ENCODE measurements around the gene SNX7. TPM values are rescaled to one million over a fixed set of nuclear protein-coding genes. Genes with fewer than 3 reads are reported as not detected.

Gene SNX7, protein sequence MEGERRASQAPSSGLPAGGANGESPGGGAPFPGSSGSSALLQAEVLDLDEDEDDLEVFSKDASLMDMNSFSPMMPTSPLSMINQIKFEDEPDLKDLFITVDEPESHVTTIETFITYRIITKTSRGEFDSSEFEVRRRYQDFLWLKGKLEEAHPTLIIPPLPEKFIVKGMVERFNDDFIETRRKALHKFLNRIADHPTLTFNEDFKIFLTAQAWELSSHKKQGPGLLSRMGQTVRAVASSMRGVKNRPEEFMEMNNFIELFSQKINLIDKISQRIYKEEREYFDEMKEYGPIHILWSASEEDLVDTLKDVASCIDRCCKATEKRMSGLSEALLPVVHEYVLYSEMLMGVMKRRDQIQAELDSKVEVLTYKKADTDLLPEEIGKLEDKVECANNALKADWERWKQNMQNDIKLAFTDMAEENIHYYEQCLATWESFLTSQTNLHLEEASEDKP
- total RNA-seq = 35.6 and 53.6 TPM in 2 replicates

DNA sequence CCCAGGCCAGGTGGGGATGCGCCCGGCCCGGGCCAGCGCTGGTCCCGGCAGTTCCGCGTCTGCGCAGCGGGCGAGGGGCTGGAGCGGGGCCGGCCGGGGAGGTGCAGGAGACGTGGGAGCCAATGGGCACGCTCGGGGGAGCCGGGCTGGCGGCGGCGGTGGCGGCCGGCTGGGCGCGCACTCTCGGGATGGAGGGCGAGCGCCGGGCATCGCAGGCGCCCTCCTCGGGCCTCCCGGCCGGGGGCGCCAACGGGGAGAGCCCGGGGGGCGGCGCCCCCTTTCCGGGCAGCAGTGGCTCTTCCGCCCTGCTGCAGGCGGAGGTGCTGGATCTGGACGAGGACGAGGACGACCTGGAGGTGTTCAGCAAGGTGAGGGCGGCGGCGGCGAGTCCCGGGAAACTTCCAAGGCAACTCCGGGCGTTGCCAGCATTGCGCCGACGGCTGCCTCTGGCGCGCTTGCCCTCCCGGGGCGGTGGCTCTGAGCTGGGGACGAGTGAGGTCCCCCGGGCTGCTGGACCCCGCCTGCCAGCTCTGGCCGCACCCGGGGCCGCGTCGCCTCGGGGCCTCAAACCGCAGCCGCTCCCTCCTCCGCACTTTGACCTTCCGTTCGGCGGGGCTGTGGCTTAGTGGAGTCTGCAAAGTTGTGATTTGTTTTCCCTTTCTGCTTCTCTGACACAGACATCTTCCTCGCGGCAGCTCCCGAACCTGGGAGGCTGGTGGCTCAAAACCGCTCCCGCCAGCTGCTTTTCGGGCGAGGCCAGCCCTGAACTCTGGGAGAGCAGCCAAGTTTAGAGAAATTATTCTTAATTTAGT, at the start of gene SNX7:
SNX7 (plus strand) TSS at position 178 of the 812 bp plus-strand sequence; CDS start at position 189, 11 bp downstream.
- no peak for DNase-seq (ENCODE audit: extremely low read depth, low read depth, low spot score)

GRCh38 chr1:98637316-98637715, 24.2 kb upstream of the SNX7 start:
- DNase-seq (ENCODE audit: extremely low read depth, low read depth, low spot score) = no peak

GRCh38 chr1:98638185-98638584, 23.3 kb upstream of the SNX7 start:
- no peak for DNase-seq (ENCODE audit: extremely low read depth, low read depth, low spot score)

DNA sequence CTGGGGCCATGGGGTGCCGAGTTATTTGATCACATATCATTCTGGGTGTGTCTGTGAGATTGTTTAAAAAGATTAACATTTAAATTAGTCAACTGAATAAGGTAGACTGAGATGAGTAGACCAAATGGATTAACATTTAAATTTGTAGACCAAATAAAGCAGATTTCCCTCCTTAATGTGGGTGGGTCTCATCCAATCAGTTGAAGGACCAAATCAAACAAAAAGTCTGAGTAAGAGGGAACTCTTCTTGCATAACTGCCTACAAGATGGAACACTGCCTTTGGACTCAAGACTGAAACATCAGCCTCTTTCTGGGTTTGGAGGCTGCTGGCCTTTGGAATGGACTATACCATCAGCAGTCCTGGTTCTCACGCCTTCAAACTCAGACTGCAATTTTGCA, 17.0 kb upstream of the SNX7 start:
- DNase-seq (ENCODE audit: extremely low read depth, low read depth, low spot score) = no peak

DNA sequence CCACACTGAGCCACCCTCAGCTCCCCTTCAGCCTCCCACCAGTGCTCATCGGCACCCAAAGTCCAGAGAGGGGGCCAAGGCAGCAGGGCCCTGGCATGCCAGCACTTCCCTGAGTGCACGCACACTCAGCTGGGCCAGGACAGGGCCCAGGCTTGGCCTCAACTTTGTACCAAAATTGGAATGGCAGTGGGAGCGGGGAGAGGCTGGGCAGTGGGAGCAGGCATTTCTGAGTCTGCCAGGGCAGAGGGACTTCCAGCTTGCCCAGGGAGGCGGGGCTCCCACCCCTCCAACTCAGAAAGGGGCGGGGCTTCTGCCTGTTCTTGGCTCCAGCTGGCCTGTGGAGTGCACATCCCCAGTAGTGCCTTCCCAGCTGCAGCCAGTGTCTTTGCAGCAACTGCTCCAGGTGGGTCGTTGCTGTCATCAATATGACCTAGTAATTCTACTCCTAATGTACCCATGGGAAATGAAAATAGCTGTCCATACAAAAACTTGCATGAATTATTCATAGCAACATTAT, 10.3 kb upstream of the SNX7 start:
- no peak for DNase-seq (ENCODE audit: extremely low read depth, low read depth, low spot score)

- no peak for DNase-seq (ENCODE audit: extremely low read depth, low read depth, low spot score)
Measured at GRCh38 chr1:98653123-98653522, 8.4 kb upstream of the SNX7 start.

DNA sequence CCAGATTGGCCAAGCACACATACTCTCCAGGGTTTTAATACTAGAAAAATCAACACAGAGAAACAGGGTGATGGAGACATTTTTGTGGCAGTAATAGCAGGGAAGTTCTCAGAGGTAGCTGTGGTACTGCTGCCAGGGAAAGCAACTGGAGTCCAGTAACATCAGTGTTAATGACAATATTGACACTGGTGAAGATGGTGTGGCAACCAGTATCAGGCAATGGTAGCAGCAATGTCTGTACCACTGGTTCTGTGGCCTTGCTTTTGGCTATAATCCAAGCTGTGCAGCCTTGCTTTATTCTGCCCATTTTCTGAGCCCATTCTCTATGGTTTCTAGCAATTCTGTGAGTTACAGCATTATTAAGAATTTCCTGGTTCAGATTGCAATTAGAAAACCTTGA, 1.6 kb upstream of the SNX7 start:
- no peak for DNase-seq (ENCODE audit: extremely low read depth, low read depth, low spot score)

- no peak for DNase-seq (ENCODE audit: extremely low read depth, low read depth, low spot score)
Measured at GRCh38 chr1:98660940-98661543, 479 bp upstream of the SNX7 start.

DNA sequence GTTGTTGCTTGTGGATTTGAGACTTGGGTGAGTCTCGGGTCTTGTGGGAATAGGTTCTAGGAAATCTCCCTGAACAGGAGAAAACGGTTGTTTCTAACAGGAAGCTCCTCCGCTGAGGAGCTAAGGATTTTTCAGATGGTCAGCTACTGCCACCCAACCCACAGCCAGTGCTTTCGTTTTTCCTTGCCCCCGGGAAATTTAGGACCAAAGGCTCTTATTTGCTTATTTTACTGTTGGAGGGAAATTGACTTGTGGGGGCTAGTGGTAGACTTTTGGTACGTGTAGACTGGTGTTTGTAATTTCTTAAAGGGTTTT, 792 bp downstream of the SNX7 start:
- no peak for DNase-seq (ENCODE audit: extremely low read depth, low read depth, low spot score)

DNA sequence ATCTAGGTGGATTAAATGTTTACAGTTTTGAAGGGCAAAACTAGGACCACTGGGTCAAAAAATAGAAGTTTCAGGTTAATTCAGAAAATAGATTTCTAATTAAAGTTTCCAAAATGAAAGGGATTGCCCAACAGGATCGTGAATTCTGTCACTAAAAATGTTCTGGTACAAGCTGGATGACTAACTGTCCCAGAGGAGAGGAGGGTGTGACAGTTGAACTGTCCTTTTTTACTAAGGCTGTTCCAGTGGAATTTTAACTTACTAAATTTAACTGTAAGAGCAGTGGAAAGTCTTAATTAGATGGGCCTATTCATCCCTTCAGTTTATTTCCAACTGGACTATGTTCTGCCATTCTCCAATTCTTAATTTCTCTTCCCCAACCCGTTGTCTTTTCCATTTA, 7.2 kb downstream of the SNX7 start:
- no peak for DNase-seq (ENCODE audit: extremely low read depth, low read depth, low spot score)

- no peak for DNase-seq (ENCODE audit: extremely low read depth, low read depth, low spot score)
Measured at GRCh38 chr1:98669355-98670296, 8.1 kb downstream of the SNX7 start.

DNA sequence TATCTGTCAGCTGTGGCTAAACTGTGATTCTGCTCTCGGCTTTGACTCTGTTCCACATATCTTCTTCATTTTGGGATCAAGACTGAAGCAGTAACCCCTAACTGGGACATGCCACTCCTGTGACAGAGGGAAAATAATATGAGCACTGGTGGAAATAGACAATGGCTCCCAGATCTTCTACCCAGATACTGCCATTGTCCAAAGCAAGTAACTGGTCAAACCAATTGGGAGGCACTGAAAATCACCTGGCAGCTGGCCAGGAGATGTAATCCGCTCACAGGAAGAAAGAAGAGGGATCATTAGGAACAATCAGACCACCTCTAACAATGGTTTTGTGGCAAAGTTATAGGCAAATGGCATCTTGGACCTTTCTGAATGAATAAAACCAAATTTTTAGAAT, 10.7 kb downstream of the SNX7 start:
- DNase-seq (ENCODE audit: extremely low read depth, low read depth, low spot score) = no peak

DNA sequence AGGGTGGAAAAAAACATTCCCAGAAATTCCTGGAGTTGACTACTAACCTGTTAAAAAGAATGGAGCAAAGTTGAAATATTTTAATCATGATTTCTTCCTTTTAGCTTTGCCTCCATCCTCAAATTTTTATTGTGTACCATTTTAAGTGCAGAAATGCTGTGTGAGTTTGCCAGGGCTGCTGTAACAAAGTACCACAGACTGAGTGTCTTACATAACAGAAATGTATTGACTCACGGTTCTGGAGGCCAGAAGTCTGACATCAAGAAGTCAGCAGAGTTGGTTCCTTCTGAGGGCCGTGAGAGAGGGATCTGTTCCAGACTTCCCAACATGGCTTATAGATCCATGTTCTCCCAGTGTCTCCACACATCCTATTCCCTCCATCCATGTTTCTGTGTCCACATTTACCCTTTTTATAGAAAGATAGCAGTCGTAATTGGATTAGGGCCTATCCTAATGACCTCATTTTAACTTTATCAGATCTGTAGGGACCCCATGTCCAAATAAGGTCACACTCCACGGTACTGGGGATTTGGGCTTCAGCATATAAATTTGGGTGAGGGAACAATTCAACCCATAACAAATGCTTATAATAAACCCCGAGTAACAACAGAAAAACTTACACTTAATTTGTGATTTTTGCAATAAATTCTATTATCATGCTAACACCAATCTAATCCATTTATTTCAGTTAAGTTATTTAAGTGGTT, 12.7 kb downstream of the SNX7 start:
- DNase-seq (ENCODE audit: extremely low read depth, low read depth, low spot score) = no peak

DNA sequence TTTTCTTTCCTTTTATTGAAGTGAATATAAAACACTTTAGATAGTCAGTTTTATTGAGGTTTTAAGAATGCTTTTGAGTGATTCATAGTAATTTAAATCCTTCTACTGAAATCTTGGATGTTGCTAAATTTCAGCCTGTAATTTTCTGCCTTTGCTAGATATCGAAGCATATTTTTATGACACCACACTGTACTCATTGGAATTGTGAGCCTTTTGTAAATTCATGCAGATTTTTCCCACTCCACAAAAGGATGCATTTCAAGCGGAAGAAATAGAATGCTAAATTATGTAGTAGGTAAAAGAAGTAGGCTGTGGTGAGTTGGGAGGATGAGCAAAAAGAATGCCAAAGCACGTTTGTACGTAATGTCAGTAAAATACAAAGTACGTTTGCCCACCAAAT, 13.8 kb downstream of the SNX7 start:
- DNase-seq (ENCODE audit: extremely low read depth, low read depth, low spot score) = no peak

GRCh38 chr1:98677288-98677687, 15.8 kb downstream of the SNX7 start:
- DNase-seq (ENCODE audit: extremely low read depth, low read depth, low spot score) = no peak

GRCh38 chr1:98681812-98682211, 20.3 kb downstream of the SNX7 start:
- DNase-seq (ENCODE audit: extremely low read depth, low read depth, low spot score) = no peak

DNA sequence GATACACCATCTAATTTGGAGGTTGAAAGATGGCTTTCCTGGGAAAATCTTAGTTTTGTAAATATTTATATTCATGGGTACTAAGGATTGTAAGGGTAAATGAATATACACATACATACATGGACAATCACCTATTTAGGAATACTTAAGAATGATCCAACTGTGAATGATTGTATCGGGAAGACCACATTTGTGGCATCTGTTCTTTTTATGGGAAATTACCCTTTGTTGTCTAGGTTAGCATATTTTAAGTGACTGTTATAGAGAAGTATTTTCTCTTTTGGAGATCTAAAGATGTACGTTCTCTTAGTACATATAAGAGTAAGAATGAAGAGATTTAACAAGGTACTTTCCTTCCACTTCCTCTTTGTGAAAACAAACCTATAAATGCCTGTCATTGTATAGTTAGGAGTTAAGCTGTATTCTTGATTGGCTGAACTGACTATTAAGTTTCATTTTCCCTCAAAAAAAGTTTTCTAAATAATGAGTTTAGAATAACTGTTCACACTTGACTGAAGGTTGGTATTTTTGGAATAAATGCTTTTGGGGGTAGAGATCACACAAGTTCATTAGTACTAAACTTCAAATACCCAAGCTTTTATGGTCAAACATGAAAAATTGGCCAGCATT, 26.7 kb downstream of the SNX7 start:
- DNase-seq (ENCODE audit: extremely low read depth, low read depth, low spot score) = no peak

- no peak for DNase-seq (ENCODE audit: extremely low read depth, low read depth, low spot score)
Measured at GRCh38 chr1:98690576-98690975, 29.1 kb downstream of the SNX7 start.

DNA sequence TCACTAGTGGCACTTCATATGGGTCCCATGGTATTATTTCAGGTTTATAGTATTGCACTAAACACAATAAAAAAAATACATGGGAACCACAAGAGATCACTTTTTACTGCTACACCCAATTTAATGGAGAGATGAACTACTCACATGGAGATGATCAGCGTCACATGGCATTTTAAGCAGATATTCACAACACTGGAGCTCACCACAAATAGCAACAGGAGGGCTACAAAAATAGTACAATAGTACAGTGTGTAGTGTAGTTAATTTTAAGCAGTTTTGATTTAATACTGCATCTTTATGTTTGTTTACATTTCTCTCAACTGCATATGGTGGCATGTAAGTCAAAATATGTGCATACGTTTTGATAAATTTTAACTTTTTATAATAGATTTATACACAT, 31.0 kb downstream of the SNX7 start:
- DNase-seq (ENCODE audit: extremely low read depth, low read depth, low spot score) = no peak
